GM23248 (cell line): ENCODE results near the gene FAM149B1.

Experiments used
- EZH2 ChIP-seq: fragments of 200-600 bp; sonication (generic); IDR thresholded peaks from 2 replicates; pipeline ENCODE4 v1.6.1; 2018; ENCODE audit warnings: antibody characterized with exemption, mild to moderate bottlenecking; ENCODE audit not compliant: insufficient read depth, poor library complexity, severe bottlenecking
- EZH2phosphoT487 ChIP-seq: fragments of 200-600 bp; sonication (generic); IDR thresholded peaks from 2 replicates; pipeline ENCODE4 v1.6.1; 2018; ENCODE audit warnings: antibody characterized with exemption, moderate library complexity, mild to moderate bottlenecking, low read depth; ENCODE audit not compliant: insufficient read depth

GRCh38 chr10:73167783-73168464 lies at the start of gene FAM149B1, which contains the start of gene ECD:
- TF ChIP-seq EZH2 (no peak), EZH2phosphoT487 (no peak)
